Karpas-422 (cell line): ENCODE data around the gene EEFSEC. TPM values are rescaled to one million over a fixed set of nuclear protein-coding genes. Genes with fewer than 3 reads are reported as not detected.

Source experiments
- DNase-seq: peaks from one replicate; pipeline ENCODE4 v3.0.0-alpha.2; 2015
- H2AFZ ChIP-seq: fragments of 200-600 bp; sonication (generic); 2 replicates; pipeline ENCODE4 v1.6.1; 2014; ENCODE audit warnings: antibody characterized with exemption, low read length, mixed read lengths
- H3K27ac ChIP-seq: fragments of 200-600 bp; sonication (generic); 2 replicates; pipeline ENCODE4 v1.5.1; 2014; ENCODE audit warnings: mild to moderate bottlenecking, low read length, moderate library complexity
- H3K27me3 ChIP-seq: fragments of 200-600 bp; sonication (generic); 2 replicates; pipeline ENCODE4 v1.6.1; 2014; ENCODE audit warnings: low read length, mixed read lengths
- H3K36me3 ChIP-seq: fragments of 200-600 bp; sonication (generic); 2 replicates; pipeline ENCODE4 v1.6.1; 2014; ENCODE audit warnings: low read length, mixed read lengths; ENCODE audit not compliant: insufficient read depth
- H3K4me1 ChIP-seq: fragments of 200-600 bp; sonication (generic); 2 replicates; pipeline ENCODE4 v1.6.1; 2014; ENCODE audit warnings: mild to moderate bottlenecking, low read length, mixed read lengths
- H3K4me2 ChIP-seq: fragments of 200-600 bp; sonication (generic); 2 replicates; pipeline ENCODE4 v1.6.1; 2014; ENCODE audit warnings: low read length, low read depth, mild to moderate bottlenecking; ENCODE audit not compliant: poor library complexity, severe bottlenecking
- H3K4me3 ChIP-seq: fragments of 200-600 bp; sonication (generic); 2 replicates; pipeline ENCODE4 v1.5.1; 2014; ENCODE audit warnings: mild to moderate bottlenecking, antibody characterized with exemption, low read length, mixed read lengths
- H3K79me2 ChIP-seq: fragments of 200-600 bp; sonication (generic); 2 replicates; pipeline ENCODE4 v1.6.1; 2014; ENCODE audit warnings: mild to moderate bottlenecking, low read length, mixed read lengths
- H3K9ac ChIP-seq: fragments of 200-600 bp; sonication (generic); 2 replicates; pipeline ENCODE4 v1.6.0; 2014; ENCODE audit warnings: low read length
- H3K9me2 ChIP-seq: fragments of 200-600 bp; sonication (generic), shearing (Covaris generic); replicated peaks from 2 replicates; pipeline ENCODE4 v1.6.0; 2014; ENCODE audit warnings: mild to moderate bottlenecking, low read length, moderate library complexity; ENCODE audit not compliant: insufficient read depth
- H3K9me3 ChIP-seq: fragments of 300-700, 200-600 bp; sonication (generic); 2 replicates; pipeline ENCODE4 v1.6.1; 2014; ENCODE audit warnings: low read length, mixed read lengths
- H4K20me1 ChIP-seq: fragments of 200-600 bp; sonication (generic); 2 replicates; pipeline ENCODE4 v1.6.1; 2014; ENCODE audit warnings: mild to moderate bottlenecking, antibody characterized with exemption, low read length, low read depth; ENCODE audit not compliant: insufficient read depth
- total RNA-seq: library from RNA; depleted of rRNA; stranded (reverse); fragments of >200 nt; shearing (Covaris generic); gene quantifications from 2 replicates; pipeline ENCODE4 v1.2.3, GENCODE V29; 2014; ENCODE audit warnings: low replicate concordance

The EEFSEC gene
- total RNA-seq, 1 experiment from 2014 or later, result 10.1 TPM

GRCh38 chr3:128338536-128339330, 185.5 kb downstream of the EEFSEC start:
- no peak overlapping the region for H2AFZ ChIP-seq
- no peaks in the 10 kb centered on the region for H3K79me2 ChIP-seq
- no peak for DNase-seq
- H4K20me1 ChIP-seq, result no peaks in the 10 kb centered on the region
- no peaks in the 10 kb centered on the region for H3K9me2 ChIP-seq
- no peaks in the 10 kb centered on the region for H3K36me3 ChIP-seq
- no peak overlapping the region for H3K27ac ChIP-seq
- H3K4me1 ChIP-seq, result peaks cover 18% of the 10 kb centered on the region
- no peak overlapping the region for H3K9ac ChIP-seq
- H3K27me3 ChIP-seq, result no peaks in the 10 kb centered on the region
- H3K4me3 ChIP-seq, result no peak overlapping the region
- no peak overlapping the region for H3K4me2 ChIP-seq
- no peaks in the 10 kb centered on the region for H3K9me3 ChIP-seq

- no peaks in the 10 kb centered on the region for H3K9me3 ChIP-seq
- peaks cover 18% of the 10 kb centered on the region for H3K4me1 ChIP-seq
- H3K9ac ChIP-seq, result no peak overlapping the region
- no peak overlapping the region for H2AFZ ChIP-seq
- DNase-seq, result no peak
- no peak overlapping the region for H3K4me3 ChIP-seq
- no peaks in the 10 kb centered on the region for H3K27me3 ChIP-seq
- H3K36me3 ChIP-seq, result no peaks in the 10 kb centered on the region
- H3K4me2 ChIP-seq, result no peak overlapping the region
- no peaks in the 10 kb centered on the region for H3K9me2 ChIP-seq
- no peaks in the 10 kb centered on the region for H4K20me1 ChIP-seq
- no peak overlapping the region for H3K27ac ChIP-seq
- H3K79me2 ChIP-seq, result no peaks in the 10 kb centered on the region
These were observed 186.3 kb downstream of the EEFSEC start for GRCh38 chr3:128339491-128340012.

GRCh38 chr3:128340198-128340903, 187.1 kb downstream of the EEFSEC start:
- no peak overlapping the region for H3K4me2 ChIP-seq
- no peaks in the 10 kb centered on the region for H3K9me2 ChIP-seq
- H3K9me3 ChIP-seq, result no peaks in the 10 kb centered on the region
- no peak overlapping the region for H3K4me3 ChIP-seq
- H3K4me1 ChIP-seq, result peaks cover 18% of the 10 kb centered on the region
- H3K9ac ChIP-seq, result no peak overlapping the region
- no peak overlapping the region for H2AFZ ChIP-seq
- H4K20me1 ChIP-seq, result no peaks in the 10 kb centered on the region
- no peaks in the 10 kb centered on the region for H3K79me2 ChIP-seq
- H3K27ac ChIP-seq, result no peak overlapping the region
- H3K36me3 ChIP-seq, result no peaks in the 10 kb centered on the region
- no peaks in the 10 kb centered on the region for H3K27me3 ChIP-seq
- DNase-seq, result no peak

- no peak overlapping the region for H3K4me2 ChIP-seq
- DNase-seq, result no peak
- H3K9ac ChIP-seq, result no peak overlapping the region
- no peaks in the 10 kb centered on the region for H3K27me3 ChIP-seq
- no peak overlapping the region for H3K4me3 ChIP-seq
- H3K4me1 ChIP-seq, result peaks cover 18% of the 10 kb centered on the region
- H3K27ac ChIP-seq, result no peak overlapping the region
- H3K36me3 ChIP-seq, result no peaks in the 10 kb centered on the region
- H3K9me2 ChIP-seq, result no peaks in the 10 kb centered on the region
- H3K79me2 ChIP-seq, result no peaks in the 10 kb centered on the region
- H4K20me1 ChIP-seq, result no peaks in the 10 kb centered on the region
- H3K9me3 ChIP-seq, result no peaks in the 10 kb centered on the region
- no peak overlapping the region for H2AFZ ChIP-seq
These were observed 187.7 kb downstream of the EEFSEC start for GRCh38 chr3:128340904-128341555.

- Histone ChIP-seq H3K27ac (no peak overlapping the region), H3K9me2 (no peaks in the 10 kb centered on the region), H3K4me3 (no peak overlapping the region), H3K9me3 (no peaks in the 10 kb centered on the region), H3K9ac (no peak overlapping the region), H3K79me2 (no peaks in the 10 kb centered on the region), H3K27me3 (no peaks in the 10 kb centered on the region), H2AFZ (no peak overlapping the region), H3K4me1 (peaks cover 18% of the 10 kb centered on the region), H4K20me1 (no peaks in the 10 kb centered on the region), H3K36me3 (no peaks in the 10 kb centered on the region), H3K4me2 (no peak overlapping the region)
- DNase-seq, result no peak
These were observed 188.5 kb downstream of the EEFSEC start for GRCh38 chr3:128341659-128342395.

- H3K36me3 ChIP-seq, result no peaks in the 10 kb centered on the region
- peaks cover 21% of the 10 kb centered on the region for H3K4me1 ChIP-seq
- H3K27ac ChIP-seq, result no peak overlapping the region
- H3K27me3 ChIP-seq, result no peaks in the 10 kb centered on the region
- H3K9ac ChIP-seq, result no peak overlapping the region
- no peaks in the 10 kb centered on the region for H3K79me2 ChIP-seq
- no peak for DNase-seq
- no peaks in the 10 kb centered on the region for H4K20me1 ChIP-seq
- H3K4me3 ChIP-seq, result no peak overlapping the region
- H3K9me2 ChIP-seq, result no peaks in the 10 kb centered on the region
- H2AFZ ChIP-seq, result no peak overlapping the region
- H3K4me2 ChIP-seq, result no peak overlapping the region
- H3K9me3 ChIP-seq, result no peaks in the 10 kb centered on the region
These were observed 189.5 kb downstream of the EEFSEC start for GRCh38 chr3:128342701-128343180.

GRCh38 chr3:128343287-128344051, 190.2 kb downstream of the EEFSEC start:
- Histone ChIP-seq H3K9me3 (no peaks in the 10 kb centered on the region), H3K27me3 (no peaks in the 10 kb centered on the region), H3K36me3 (no peaks in the 10 kb centered on the region), H3K9ac (no peak overlapping the region), H4K20me1 (no peaks in the 10 kb centered on the region), H3K27ac (no peak overlapping the region), H3K4me2 (no peak overlapping the region), H3K9me2 (no peaks in the 10 kb centered on the region), H3K4me3 (no peak overlapping the region), H3K4me1 (peaks cover 25% of the 10 kb centered on the region), H3K79me2 (no peaks in the 10 kb centered on the region; the same call in 1 of the 2 replicates), H2AFZ (no peak overlapping the region)
- no peak for DNase-seq
